Nephron progenitor cell (in vitro differentiated cells): ENCODE measurements around the gene MINDY4.
A peak's percentile ranks its signal among the peaks of the same experiment; 100 is the strongest.

Experiments used
- DNase-seq: peaks from one replicate; pipeline ENCODE4 v3.0.0; 2021
- H3K27ac Mint-ChIP-seq: 2 replicates; pipeline ENCODE4 v1.8.0; 2021; ENCODE audit warnings: mild to moderate bottlenecking, moderate library complexity, mixed read lengths
- H3K27me3 Mint-ChIP-seq: 2 replicates; pipeline ENCODE4 v1.8.0; 2021; ENCODE audit warnings: mild to moderate bottlenecking, low read depth, mixed read lengths; ENCODE audit not compliant: poor library complexity
- H3K36me3 Mint-ChIP-seq: 2 replicates; pipeline ENCODE4 v1.8.0; 2021; ENCODE audit warnings: low read depth, mixed read lengths
- H3K4me1 Mint-ChIP-seq: 2 replicates; pipeline ENCODE4 v1.8.0; 2021; ENCODE audit warnings: mixed read lengths
- H3K4me3 Mint-ChIP-seq: 2 replicates; pipeline ENCODE4 v1.8.0; 2021; ENCODE audit warnings: mild to moderate bottlenecking, moderate library complexity, mixed read lengths
- H3K9me3 Mint-ChIP-seq: 2 replicates; pipeline ENCODE4 v1.8.0; 2021; ENCODE audit warnings: mild to moderate bottlenecking, moderate library complexity, mixed read lengths
- TF ChIP-seq, protein P1 (sequence below): fragments of 200-600 bp; sonication (generic); IDR thresholded peaks from 2 replicates; pipeline ENCODE4 v1.5.0; 2021; ENCODE audit warnings: antibody characterized with exemption

MINDY4 gene

DNA sequence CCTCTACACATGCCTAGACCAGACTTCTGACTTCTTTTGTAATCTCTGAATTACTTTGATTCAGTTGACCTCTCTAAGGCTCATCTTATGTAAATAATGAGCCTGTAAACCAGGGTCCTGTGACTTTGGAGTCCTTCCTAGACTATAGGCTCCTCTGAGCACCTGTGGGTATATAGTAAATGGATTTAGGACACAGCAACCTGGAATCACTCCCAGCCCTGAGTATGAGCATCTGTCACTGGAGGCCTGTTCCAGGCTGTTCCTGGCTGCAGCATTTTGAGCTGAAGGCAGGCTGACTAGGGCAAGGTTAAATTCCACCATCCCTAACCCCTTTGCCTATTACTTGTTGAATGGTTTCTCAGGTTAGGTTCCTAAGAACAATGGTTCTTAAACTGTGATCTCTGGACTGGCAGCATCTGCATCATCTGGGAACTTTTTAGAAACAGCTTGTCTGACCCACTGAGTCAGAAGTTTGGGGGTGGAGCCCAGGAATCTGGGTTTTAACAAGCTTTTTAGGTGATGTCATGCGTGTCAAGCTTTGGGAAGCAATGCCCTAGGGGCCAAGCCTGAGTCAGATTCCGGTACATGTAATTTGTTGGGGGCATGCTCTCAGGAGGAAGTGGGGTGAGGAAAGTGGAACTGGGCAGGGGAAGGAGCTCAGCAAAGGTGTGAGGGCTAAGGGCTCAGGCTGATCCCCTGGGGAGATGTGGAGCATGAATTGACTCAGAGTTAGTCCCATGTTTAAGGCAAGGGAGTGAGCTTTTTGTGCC lies 28.2 kb downstream of the MINDY4 start:
- Mint-ChIP-seq H3K4me3 (no peak overlapping the region), H3K9me3 (no peaks in the 10 kb centered on the region), H3K36me3 (peaks cover 13% of the 10 kb centered on the region), H3K27ac (peak overlapping the region; percentile 29), H3K27me3 (no peaks in the 10 kb centered on the region), H3K4me1 (peaks cover 60% of the 10 kb centered on the region)
- TF ChIP-seq, protein P1, sequence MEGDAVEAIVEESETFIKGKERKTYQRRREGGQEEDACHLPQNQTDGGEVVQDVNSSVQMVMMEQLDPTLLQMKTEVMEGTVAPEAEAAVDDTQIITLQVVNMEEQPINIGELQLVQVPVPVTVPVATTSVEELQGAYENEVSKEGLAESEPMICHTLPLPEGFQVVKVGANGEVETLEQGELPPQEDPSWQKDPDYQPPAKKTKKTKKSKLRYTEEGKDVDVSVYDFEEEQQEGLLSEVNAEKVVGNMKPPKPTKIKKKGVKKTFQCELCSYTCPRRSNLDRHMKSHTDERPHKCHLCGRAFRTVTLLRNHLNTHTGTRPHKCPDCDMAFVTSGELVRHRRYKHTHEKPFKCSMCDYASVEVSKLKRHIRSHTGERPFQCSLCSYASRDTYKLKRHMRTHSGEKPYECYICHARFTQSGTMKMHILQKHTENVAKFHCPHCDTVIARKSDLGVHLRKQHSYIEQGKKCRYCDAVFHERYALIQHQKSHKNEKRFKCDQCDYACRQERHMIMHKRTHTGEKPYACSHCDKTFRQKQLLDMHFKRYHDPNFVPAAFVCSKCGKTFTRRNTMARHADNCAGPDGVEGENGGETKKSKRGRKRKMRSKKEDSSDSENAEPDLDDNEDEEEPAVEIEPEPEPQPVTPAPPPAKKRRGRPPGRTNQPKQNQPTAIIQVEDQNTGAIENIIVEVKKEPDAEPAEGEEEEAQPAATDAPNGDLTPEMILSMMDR = no peak
- no peak for DNase-seq

- DNase-seq = no peak
- Mint-ChIP-seq H3K27ac (no peak overlapping the region), H3K27me3 (no peaks in the 10 kb centered on the region), H3K4me3 (no peak overlapping the region), H3K36me3 (peaks cover 21% of the 10 kb centered on the region), H3K9me3 (no peaks in the 10 kb centered on the region), H3K4me1 (peaks cover 52% of the 10 kb centered on the region)
- TF ChIP-seq, protein P1 = no peak
Observed at GRCh38 chr7:30799976-30800661, 28.9 kb downstream of the MINDY4 start.

DNA sequence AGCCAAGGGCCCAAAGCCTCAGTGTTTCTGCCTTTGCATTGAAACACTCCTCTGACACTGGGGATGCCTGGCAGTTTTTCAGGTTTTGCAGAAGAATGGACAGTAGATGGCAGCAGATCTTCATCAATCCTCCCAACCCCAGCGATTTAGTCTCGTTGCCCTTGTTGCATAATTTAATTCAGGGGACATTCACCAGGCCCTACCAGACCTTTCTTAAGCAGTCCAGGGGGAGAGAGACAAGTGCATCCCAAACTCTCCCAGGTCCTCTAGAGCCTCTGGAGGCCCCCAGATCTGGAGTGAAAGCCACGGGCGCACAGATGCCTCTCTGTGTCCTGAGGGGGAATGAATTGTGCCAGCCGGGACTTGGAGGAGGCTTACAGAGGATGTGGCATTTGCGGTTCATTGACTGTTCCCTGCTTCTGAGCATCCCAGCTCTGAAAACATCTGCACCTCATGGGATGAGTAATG lies 29.6 kb downstream of the MINDY4 start:
- DNase-seq = peak; percentile 49
- H3K4me1 Mint-ChIP-seq = peaks cover 46% of the 10 kb centered on the region
- H3K27me3 Mint-ChIP-seq = no peaks in the 10 kb centered on the region
- TF ChIP-seq, protein P1 = peak; percentile 59
- no peak overlapping the region for H3K4me3 Mint-ChIP-seq
- H3K27ac Mint-ChIP-seq = no peak overlapping the region
- H3K9me3 Mint-ChIP-seq = no peaks in the 10 kb centered on the region
- peaks cover 26% of the 10 kb centered on the region for H3K36me3 Mint-ChIP-seq

DNA sequence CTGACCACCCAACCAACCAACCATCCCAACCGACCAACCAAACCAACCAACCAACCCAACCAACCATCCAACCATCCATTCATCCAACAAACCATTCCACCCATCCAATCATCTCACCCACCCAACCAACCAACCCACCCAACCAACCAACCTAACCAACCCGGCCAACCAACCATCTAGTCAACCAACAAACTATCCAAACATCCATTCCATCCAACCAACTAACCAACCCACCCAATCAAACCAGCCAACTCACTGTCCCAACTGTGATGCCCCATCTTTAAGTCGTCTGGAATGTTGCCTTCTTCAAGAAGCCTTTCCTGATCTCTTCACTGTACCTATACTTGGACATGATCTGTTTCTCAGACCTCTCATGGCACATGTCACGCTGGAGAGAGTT lies 31.6 kb downstream of the MINDY4 start:
- peaks cover 8% of the 10 kb centered on the region for H3K9me3 Mint-ChIP-seq

DNA sequence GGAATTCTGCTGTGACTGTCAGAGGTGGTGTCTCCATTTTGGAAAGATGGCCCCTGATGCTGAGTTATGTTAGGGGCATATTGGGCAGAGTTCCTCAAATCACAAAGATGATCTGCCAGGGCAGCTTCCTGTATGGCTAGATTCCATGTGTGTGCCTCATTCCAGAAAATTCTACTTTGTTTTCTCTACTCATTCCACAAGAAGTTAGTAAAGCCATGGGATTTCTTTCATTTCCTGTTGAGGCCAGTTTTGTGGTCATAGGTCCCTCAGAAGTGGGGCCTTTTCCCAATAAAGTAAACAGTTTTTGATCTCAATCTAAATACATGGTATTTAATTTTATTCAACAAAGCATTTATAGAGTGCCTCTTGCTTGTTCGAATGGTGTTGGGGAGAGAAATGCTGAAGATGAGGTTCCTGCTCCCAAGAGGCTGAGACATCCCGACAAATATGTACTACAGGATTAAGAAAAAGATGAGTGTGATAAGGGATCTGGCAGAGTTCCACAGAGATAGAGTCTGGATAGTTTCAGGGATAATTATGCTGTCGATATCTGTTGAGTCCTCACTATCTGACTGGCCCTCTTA lies 33.0 kb downstream of the MINDY4 start:
- Mint-ChIP-seq H3K4me3 (no peak overlapping the region), H3K9me3 (peaks cover 19% of the 10 kb centered on the region), H3K27me3 (no peaks in the 10 kb centered on the region), H3K27ac (no peak overlapping the region), H3K4me1 (peaks cover 16% of the 10 kb centered on the region), H3K36me3 (peaks cover 57% of the 10 kb centered on the region)
- TF ChIP-seq, protein P1 = no peak
- no peak for DNase-seq

More for the DNA sequence above, 31.6 kb downstream of the MINDY4 start:
- H3K4me3 Mint-ChIP-seq = no peak overlapping the region
- H3K36me3 Mint-ChIP-seq = peaks cover 45% of the 10 kb centered on the region
- H3K27ac Mint-ChIP-seq = no peak overlapping the region
- no peak for DNase-seq
- peaks cover 28% of the 10 kb centered on the region for H3K4me1 Mint-ChIP-seq
- H3K27me3 Mint-ChIP-seq = no peaks in the 10 kb centered on the region
- TF ChIP-seq, protein P1 = no peak
